ENCODE results near the gene ZNF592. TPM values are rescaled to one million over a fixed set of nuclear protein-coding genes. Genes with fewer than 3 reads are reported as not detected.

Gene ZNF592
- total and polyA plus RNA-seq, 2 donors (not counting 3 experiments of a cell fraction or from before 2014, with no cell fraction given): 12.3 to 21.1 TPM

- H3K9ac ChIP-seq (replicated peaks; ENCODE audit: extremely low read depth, insufficient read depth, low read length): peak overlapping the region; percentile 24
- FAIRE-seq: no peak
- ChIA-PET CTCF (interaction anchor here (0.8 to 1.1 kb wide), 5 partner anchors 36 to 173 kb away, joined by 3 to 4 read pairs (median 3); partner anchors contain the start of gene WDR73), POLR2A (no interaction called here)
- peak overlapping the region in 1 of 3 experiments; percentile 34 for H3K4me3 ChIP-seq (replicated peaks in 1 of 3; ENCODE audit: insufficient read depth in 1 of 3, low read depth in 1 of 3, low read length in 3 of 3)
- BruUV-seq (replicated peaks): no TSS peak
- TF ChIP-seq POLR2A (IDR thresholded peaks at IDR 0.05; ENCODE audit: low read depth, low read length) (no peak), FOS (IDR thresholded peaks at IDR 0.05; ENCODE audit: borderline replicate concordance, insufficient read depth, low read length) (peak; percentile 19)
- intact Hi-C loops (cut with micrococcal nuclease): loop anchor here (2.0 kb wide), 1 partner anchor 56 kb away; the partner anchor contains the start of gene SEC11A
- peaks cover 19% of the 10 kb centered on the region for H3K4me1 ChIP-seq (ENCODE audit: control insufficient read depth, extremely low read depth, insufficient read depth, low read length)
- dilution Hi-C loops (cut with MboI; ENCODE audit: extremely low pct_ligation_motif_present, low sequenced_read_pairs): no loop called here
- peak; percentile 71 for DNase-seq (ENCODE audit: low read depth, low spot score)
- peak overlapping the region; percentile 86 for H3K4me2 ChIP-seq (ENCODE audit: insufficient read depth, low read length)
- no peaks in the 10 kb centered on the region for H3K9me3 ChIP-seq (replicated peaks; ENCODE audit: control insufficient read depth, insufficient read depth, low read length)
- H3K27ac ChIP-seq (ENCODE audit: insufficient read depth, low read depth, low read length): peak overlapping the region; percentile 20
- H4K20me1 ChIP-seq (replicated peaks; ENCODE audit: control insufficient read depth, extremely low read depth, insufficient read depth, low read length): no peaks in the 10 kb centered on the region
- H3K9me1 ChIP-seq (replicated peaks; ENCODE audit: control insufficient read depth, extremely low read depth, insufficient read depth, low read length): no peaks in the 10 kb centered on the region
- no peaks in the 10 kb centered on the region for H3K27me3 ChIP-seq (ENCODE audit: control insufficient read depth in 2 of 2, insufficient read depth in 2 of 2, low read length in 2 of 2)
- peaks cover 2 to 4% of the 10 kb centered on the region in 2 experiments for H3K36me3 ChIP-seq (ENCODE audit: control insufficient read depth in 2 of 2, extremely low read depth in 1 of 2, insufficient read depth in 2 of 2, low read length in 2 of 2)
- H2AFZ ChIP-seq (ENCODE audit: low read depth, low read length): no peak overlapping the region
- H3K79me2 ChIP-seq (ENCODE audit: control insufficient read depth, insufficient read depth, low read length): peaks cover 56% of the 10 kb centered on the region
Measured at GRCh38 chr15:84772467-84772866, 24.1 kb downstream of the ZNF592 start.

GRCh38 chr15:84773716-84774115, 25.3 kb downstream of the ZNF592 start:
- CTCF ChIA-PET: interaction anchor here (0.6 to 1.3 kb wide), 4 partner anchors 9 to 71 kb away, joined by 3 to 4 read pairs (median 3); no protein-coding TSS in a partner anchor
- Histone ChIP-seq H3K36me3 (ENCODE audit: control insufficient read depth in 2 of 2, extremely low read depth in 1 of 2, insufficient read depth in 2 of 2, low read length in 2 of 2) (peaks cover under 1 to 4% of the 10 kb centered on the region in 2 experiments), H3K4me3 (replicated peaks in 1 of 3; ENCODE audit: insufficient read depth in 1 of 3, low read depth in 1 of 3, low read length in 3 of 3) (no peak overlapping the region), H3K9me1 (replicated peaks; ENCODE audit: control insufficient read depth, extremely low read depth, insufficient read depth, low read length) (no peaks in the 10 kb centered on the region), H3K4me1 (ENCODE audit: control insufficient read depth, extremely low read depth, insufficient read depth, low read length) (peaks cover 19% of the 10 kb centered on the region), H3K27ac (ENCODE audit: insufficient read depth, low read depth, low read length) (no peak overlapping the region), H3K27me3 (ENCODE audit: control insufficient read depth in 2 of 2, insufficient read depth in 2 of 2, low read length in 2 of 2) (no peaks in the 10 kb centered on the region), H2AFZ (ENCODE audit: low read depth, low read length) (no peak overlapping the region), H4K20me1 (replicated peaks; ENCODE audit: control insufficient read depth, extremely low read depth, insufficient read depth, low read length) (no peaks in the 10 kb centered on the region), H3K9me3 (replicated peaks; ENCODE audit: control insufficient read depth, insufficient read depth, low read length) (no peaks in the 10 kb centered on the region), H3K9ac (replicated peaks; ENCODE audit: extremely low read depth, insufficient read depth, low read length) (no peak overlapping the region), H3K79me2 (ENCODE audit: control insufficient read depth, insufficient read depth, low read length) (peaks cover 54% of the 10 kb centered on the region), H3K4me2 (ENCODE audit: insufficient read depth, low read length) (no peak overlapping the region)
- no TSS peak for BruUV-seq (replicated peaks)
- DNase-seq (ENCODE audit: low read depth, low spot score) (no peak), FAIRE-seq (no peak)
- dilution Hi-C loops (cut with MboI; ENCODE audit: extremely low pct_ligation_motif_present, low sequenced_read_pairs): no loop called here
- intact Hi-C loops (cut with micrococcal nuclease): loop anchor here (2.0 kb wide), 1 partner anchor 57 kb away; the partner anchor contains the start of gene SEC11A
- TF ChIP-seq EZH2 (IDR thresholded peaks at IDR 0.05; ENCODE audit: borderline replicate concordance, low read depth, low read length, severe bottlenecking) (no peak), POLR2AphosphoS5 (IDR thresholded peaks at IDR 0.05; ENCODE audit: insufficient read depth, low read depth, low read length) (no peak), POLR2A (IDR thresholded peaks at IDR 0.05; ENCODE audit: low read depth, low read length) (no peak), MAX (IDR thresholded peaks at IDR 0.05; ENCODE audit: insufficient read depth, insufficient read length) (no peak), JUN (IDR thresholded peaks at IDR 0.05; ENCODE audit: borderline replicate concordance, insufficient read depth, insufficient read length, low read depth) (no peak), CTCF (IDR thresholded peaks at IDR 0.05; ENCODE audit: extremely low read depth in 1 of 2, insufficient read depth in 1 of 2, low read depth in 1 of 2, low read length in 2 of 2) (no peak), FOS (IDR thresholded peaks at IDR 0.05; ENCODE audit: borderline replicate concordance, insufficient read depth, low read length) (no peak), GATA2 (IDR thresholded peaks at IDR 0.05; ENCODE audit: insufficient read depth, insufficient read length, low read depth, low read length) (no peak)
- POLR2A ChIA-PET: interaction anchor here (0.7 kb wide), 1 partner anchor 78 kb away, joined by 5 read pairs; no protein-coding TSS in a partner anchor
